SH-SY5Y (cell line): Measurements from ENCODE around the gene ROR2.

Source experiments
- GATA2 ChIP-seq: IDR thresholded peaks from 2 replicates; pipeline ENCODE4 v1.6.1; 2011; ENCODE audit warnings: mild to moderate bottlenecking, low read depth, low read length
- GATA3 ChIP-seq: IDR thresholded peaks from 2 replicates; pipeline ENCODE4 v1.6.1; 2011; ENCODE audit warnings: low read depth, mild to moderate bottlenecking, low read length, moderate library complexity

GRCh38 chr9:91775708-91776028 is 174.4 kb downstream of the ROR2 start:
- no peak for TF ChIP-seq GATA3
- TF ChIP-seq GATA2, result no peak
